Left kidney (tissue), 2 donors: ENCODE results near the gene LIPC. TPM values are rescaled to one million over a fixed set of nuclear protein-coding genes. Genes with fewer than 3 reads are reported as not detected.

Experiments used
- DNase-seq: peaks from one replicate; pipeline ENCODE4 v3.0.0-alpha.2; 2013
- polyA plus RNA-seq: library from polyadenylated mRNA; unstranded; fragments of 120-200 nt; gene quantifications from one replicate; pipeline ENCODE4 v1.2.1, GENCODE V29; 2013; ENCODE audit not compliant: insufficient read length

Gene LIPC
- polyA plus RNA-seq, 1 donor, result 15.6 TPM

DNA sequence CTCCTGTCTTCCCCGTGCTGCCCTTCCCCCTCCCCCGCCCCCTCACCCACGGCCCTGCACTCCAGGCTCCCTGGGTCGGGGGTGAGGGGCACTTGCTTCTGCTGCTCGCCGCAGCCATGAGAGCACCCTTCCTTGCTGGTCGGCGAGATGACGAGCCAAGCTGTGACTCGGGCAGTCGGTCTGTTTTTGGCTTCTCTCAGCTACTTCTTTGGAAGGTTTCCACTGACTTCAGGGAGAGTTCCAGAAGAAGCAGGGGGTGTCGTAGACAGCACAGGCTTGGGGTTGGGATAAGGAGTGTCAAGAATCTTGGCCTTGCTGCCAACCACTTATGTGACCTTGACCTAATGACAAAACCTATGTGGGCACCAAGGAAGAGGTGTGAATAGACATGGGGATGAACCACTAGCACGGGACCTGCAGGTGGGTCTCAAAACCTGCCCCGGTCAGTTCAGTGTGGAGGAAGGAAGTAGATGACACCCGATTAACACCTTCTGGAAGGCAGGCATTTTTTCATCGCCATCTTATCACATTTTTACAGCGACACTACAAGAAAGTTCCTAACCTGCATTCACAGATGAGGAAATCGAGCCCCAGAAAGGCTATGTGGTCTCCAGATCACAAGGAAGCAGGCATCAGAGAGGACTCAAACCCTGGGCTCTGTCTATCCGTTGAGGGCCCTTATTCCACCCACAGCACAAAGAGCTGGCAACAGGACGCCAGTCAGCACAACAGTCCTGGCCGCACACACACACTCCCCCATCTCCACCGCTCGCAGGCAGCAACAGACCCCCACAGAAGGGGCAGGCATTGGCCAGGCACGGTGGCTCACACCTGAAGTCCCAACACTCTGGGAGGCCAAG lies 120.9 kb downstream of the LIPC start:
- DNase-seq, result no peak

DNA sequence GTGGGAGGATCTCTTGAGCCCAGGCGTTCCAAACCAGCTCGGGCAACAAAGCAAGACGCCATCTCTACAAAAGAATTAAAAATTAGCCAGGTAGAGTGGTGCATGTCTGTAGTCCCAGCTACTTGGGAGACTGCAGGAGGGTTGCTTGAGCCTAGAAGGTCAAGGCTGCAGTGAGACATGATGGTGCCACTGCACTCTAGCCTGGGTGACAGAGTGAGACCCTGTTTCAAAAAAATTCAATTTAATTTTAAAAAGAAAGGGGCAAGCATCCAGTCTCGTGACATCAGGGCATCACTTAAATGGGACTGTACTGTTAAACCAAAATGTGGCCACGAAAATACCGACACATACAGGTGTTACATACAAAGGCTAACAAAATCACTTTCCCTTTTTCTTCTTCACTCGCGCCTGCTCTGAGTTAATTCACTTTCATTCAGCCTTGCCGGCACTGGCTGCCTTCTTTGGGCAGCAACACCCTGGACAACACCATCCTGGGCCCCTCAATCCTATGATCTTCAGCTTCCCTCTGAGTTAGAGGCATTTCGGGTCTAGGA lies 121.7 kb downstream of the LIPC start:
- no peak for DNase-seq

DNA sequence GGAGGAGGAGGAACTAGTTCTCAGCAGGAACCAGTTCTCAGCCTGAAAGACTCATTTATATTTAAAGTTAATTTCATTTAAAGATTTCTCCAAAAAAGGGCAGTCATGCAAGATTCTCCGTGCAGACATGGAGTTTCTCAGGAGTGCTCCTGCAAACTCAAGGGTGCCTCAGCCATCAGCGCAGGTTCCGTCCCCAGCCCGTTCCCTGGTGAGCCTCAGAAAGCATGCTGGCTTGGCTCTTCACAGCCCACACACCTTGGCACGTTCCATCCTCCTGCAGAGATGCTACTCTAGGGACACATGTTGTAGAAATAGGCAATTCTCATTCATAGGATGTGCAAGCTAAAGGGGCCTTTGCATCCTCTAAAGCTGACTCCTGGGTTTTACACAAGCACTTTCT lies 123.0 kb downstream of the LIPC start:
- no peak for DNase-seq

DNA sequence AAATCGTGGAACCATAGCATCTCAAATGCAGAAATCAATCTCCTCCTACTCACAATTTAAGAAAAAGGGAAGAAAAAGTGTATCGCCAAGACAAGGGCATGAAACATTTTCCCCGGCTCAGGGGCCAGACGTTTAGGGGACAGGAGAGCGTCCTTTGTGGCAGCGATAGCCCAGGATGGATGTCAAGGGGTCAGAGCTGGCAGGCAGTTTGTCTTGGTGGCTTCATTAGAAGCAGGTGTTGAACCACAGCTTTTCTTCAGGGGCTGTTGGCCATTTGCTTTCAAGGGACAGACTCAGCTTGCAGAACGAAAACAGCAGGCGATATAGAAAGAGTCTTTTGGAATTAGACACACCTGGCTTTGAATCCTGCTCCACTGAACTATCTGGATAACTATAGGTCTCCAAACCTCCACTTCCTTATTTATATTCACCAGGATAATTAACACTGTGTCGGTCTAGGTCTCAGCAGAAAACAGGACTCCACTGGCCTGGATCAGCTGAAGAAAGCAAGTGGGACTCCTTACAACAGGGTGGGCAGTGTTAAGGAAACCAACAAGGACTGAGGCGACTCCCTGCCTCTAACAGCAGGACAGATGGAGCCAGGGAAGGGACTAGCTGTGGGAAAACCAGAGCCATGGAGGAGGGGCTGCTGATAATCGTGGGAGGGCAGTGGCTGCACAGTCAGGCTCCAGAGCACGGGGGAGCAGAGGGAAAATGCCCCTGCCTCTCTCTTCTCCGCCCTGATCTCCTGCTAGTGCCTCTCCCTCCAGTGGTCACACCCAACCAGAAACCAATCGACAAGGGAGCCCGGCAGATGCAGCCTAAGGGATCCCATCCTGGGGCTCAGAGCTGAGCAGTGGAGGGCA lies 123.6 kb downstream of the LIPC start:
- no peak for DNase-seq

DNA sequence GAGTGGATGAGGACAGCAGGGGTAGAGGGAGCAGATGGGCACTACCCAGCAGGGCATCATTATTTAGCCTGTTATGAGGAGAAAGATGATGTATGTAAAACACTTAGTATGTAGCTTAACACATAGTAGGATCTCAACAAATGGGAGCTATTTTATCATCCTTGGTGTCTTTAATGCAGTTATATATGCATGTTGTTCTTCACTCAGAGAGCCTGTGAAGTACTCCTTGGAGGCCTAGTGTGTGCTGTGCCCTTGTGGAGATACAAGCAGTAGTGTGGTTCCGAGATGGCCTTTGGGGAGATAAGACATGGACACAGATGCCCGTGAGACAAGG lies 124.2 kb downstream of the LIPC start:
- no peak for DNase-seq

DNA sequence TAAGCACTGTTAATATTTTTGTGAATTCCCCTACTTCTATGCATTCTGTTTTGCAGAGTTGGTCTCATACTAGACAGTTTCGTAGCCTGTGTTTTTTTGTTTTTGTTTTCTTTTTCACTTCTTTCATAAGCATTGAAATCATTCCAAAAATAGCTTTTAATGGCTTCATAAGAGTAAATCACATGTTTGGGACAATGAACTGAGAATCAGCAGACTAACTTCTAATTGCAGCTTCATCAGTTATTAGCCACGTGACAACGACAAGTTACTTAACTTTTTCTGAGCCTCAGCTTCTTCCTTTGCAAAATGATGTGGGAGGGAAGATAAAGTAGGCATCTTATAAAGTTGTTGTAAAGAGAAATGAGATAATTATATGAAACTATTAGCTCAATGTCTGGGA lies 124.8 kb downstream of the LIPC start:
- no peak for DNase-seq

DNA sequence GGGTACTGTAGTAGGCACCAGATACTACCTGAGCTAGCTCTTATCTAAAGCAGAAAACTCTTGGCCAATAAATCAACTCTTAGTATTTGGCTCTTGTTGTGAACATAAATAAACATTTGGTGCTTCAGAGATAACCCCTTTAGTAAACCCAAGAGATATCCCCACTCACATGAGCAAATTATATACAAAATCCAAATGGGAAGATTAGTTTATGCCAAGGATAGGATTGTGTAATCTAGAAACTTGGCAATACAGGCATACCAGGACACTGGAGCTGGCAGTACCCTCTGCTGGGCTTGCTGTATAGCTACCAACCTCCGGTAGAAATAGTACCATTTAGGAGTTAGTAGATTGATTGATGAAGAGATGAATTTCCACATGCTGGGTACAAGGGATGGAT lies 127.0 kb downstream of the LIPC start:
- DNase-seq, result no peak

DNA sequence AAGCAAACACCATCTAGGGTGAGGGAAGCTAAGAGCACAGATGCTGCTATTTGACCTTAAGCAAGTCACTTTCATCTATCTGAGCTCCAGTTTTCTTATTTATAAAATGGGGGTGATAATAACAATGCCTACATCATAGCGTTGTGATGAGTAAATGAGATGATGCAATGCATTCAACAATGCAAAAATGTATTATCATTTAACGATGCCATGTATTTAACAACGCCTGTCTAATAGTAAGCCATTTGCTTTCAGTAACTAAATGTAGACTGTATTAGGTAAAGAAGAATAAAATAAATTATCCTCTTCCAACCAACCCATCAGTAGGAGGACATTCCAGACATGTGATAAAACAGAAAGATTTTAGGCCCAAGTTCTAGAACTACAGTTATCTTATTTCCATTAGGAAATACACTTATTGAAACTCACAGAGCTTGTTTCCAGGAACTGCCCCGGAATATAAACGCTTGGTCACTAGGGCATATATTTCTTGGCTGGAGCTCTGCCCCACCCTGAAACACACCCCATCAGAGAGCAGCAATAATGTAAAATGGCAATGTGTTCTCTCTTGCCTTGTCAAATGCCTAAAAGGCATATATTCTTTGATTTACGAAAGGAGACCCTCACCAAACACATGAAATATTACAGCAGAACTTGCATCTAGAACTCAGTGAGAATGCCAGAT lies 128.3 kb downstream of the LIPC start:
- no peak for DNase-seq

DNA sequence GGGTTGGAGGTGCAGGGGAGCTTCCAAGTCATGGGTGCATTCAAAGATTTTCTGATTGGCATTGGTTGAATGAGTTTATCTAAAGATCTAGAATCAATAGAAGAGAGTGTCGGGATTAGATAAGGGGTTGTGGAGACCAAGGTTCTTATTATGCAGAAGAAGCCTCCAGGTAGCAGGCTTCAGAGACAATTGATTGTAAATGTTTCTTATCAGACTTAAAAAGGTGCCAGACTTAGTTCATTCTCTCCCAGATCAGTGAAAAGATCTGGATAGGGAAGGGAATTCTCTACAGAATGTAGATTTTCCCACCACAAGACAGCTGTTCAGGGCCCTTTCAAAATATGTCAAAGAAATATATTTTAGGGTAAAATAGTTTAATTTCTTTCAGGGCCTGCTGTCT lies 129.5 kb downstream of the LIPC start:
- DNase-seq, result no peak

DNA sequence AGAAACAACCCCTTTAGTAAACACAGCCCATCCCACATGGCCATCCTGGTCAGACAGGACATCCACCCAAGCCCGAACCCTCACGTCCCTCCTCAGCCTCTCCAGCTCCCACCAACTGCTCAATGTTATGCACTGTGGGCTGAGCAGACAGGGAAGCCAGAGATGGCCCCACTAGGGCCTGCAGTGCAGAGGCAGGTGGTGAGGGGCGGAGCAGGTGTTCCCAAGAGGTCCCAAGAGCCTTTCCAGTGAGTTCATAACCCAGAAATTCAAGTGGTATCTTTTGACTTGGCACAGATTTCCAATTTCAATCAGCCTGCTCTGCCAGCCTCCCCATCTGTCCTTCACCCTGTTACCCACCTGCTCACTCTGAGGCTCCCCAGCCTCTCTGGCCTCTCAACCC lies 130.3 kb downstream of the LIPC start:
- no peak for DNase-seq

DNA sequence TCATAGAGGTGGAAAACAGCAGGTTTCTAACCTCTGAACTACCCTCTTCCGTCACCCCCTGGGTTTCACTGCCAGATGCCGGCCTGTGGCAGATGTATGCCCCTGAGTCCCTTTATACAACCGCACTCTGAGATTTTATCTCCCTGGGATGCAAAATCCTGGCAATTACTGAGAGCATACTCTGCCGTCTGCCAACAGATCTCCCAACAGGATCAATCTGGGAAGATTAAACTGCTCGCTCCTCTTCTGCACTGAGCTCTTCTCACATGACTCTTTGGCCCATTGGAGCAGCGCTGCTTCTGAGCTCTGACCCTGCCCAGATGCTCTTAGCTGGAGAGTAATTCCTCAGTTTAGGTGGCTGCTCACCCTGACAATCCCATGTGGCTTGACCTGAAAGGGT lies 133.2 kb downstream of the LIPC start:
- DNase-seq, result no peak

DNA sequence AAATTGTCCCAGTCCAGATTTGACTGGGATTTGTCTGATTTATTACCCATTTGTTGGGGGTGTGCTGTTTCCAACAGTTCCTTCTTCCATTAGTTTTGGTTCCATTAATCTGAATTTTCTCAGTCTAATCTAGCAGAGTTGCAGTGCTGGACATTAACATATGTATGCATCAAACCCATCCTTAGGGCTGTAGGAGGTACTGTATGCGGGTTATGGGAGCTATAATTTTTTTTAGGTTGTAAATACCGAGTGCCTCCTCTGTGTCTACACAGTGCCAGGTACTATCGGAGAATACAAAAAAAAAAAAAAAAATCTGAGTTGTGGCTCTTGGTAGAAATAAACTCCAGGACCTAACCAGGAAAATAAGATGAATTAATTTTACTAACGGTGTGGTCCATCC lies 133.8 kb downstream of the LIPC start:
- DNase-seq, result no peak

DNA sequence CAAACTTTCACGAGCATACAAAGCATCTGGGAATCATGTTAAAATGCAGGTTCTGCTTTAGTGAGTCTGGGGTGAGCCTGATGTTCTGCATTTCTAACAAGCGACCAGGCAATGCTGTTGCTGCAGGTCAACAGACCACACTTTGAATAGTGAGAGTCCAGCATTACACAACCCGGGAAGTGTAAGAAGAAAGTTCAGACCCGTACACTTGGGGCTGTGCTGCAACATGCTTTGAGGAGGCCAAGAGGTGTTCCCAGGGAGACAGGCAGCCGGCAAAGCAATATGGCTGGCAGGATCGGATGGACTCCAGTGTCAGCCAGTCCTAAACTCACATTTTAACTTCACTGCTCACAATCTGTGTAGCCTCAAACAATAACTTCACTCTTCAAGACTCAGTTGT lies 134.2 kb downstream of the LIPC start:
- no peak for DNase-seq

DNA sequence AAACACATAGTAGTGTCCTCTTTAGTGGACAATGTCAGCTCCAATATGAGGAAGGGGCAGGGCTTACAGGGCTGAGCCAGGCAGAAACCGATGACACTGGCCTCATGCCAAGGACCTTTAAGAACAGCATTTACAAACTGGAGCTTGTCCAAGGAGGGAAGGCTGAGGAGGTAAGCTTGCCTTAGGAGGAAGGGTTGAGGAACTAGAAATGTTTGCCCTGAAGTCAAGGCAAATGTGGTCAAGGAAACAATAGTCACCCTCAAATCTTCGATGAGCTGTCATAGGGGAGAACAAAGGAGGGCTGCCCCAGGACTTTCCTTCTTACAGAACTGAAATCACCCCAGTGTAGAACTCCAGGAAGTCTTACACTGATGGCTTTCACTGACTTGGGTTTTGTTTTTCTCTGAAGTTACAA lies 136.4 kb downstream of the LIPC start:
- DNase-seq, result no peak

DNA sequence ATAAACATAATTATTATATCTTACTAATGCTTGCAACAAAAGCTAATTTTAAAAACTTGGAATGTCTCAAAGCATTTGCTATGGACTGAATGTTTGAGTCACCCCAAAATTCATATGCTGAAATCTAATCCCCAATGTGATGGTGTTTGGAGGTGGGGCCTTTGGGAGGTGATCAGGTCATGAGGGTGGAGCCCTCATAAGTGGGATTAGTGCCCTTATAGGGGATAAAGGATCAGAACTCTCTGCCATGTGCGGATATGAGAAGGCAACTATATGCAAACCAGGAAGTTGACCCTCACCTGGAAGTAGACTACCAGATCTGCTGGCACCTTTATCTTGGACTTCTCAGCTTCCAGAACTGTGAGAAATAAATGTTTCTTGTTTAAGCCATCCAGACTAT lies 137.7 kb downstream of the LIPC start:
- DNase-seq, result no peak

DNA sequence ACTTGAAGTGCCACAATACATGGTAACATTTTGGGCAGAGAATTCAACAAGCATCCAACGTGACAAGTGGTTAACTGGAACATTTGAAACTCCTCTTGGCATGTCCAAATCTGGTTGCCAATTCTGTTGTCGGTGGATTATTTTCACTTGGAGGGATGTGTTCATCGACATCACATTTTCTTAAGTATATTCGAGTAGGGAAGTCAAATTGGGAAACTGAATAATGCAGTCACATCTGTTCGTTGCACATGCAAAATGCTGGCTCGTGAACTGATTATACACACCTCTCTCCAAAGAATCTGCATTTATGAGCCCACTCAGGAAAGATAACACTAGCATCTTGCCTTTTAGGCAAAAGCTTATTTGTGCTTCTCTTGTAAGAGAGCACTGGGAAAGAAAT lies 139.7 kb downstream of the LIPC start:
- no peak for DNase-seq

DNA sequence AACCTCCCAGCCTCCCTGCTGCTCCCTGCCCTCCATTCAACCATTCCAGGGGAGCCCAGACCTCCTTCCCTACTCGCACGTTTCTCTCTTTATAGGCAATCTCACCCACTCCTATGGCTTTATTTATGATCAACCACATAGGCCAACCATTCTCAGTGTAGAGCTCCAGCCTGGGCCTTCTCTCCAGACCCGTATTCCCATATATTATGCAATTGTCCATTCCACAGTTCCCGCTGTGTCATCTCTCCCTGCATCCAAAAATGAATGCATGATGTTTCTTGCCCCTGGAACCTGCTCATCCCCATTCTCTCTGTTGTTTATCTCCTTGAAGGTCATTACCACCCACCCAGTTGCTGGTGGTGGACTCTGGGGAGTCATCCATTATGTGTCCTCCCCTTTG lies 140.7 kb downstream of the LIPC start:
- no peak for DNase-seq

DNA sequence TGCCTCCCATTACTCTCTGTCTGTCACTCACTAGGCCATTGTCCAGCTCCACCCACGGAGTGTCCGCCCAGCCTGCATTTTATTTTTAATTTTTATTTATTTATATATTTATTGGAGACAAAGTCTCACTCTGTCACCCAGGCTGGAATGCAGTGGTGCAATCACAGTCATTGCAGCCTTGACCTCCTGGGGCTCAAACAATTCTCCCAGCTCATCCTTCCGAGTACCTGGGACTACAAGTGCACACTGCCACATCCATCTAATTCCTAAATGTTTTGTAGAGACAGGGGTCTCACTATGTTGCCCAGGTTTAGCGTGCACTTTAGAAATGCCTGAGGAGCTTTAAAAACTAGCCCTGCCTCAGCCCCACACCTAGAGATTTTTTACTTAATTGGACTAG lies 141.5 kb downstream of the LIPC start:
- no peak for DNase-seq

DNA sequence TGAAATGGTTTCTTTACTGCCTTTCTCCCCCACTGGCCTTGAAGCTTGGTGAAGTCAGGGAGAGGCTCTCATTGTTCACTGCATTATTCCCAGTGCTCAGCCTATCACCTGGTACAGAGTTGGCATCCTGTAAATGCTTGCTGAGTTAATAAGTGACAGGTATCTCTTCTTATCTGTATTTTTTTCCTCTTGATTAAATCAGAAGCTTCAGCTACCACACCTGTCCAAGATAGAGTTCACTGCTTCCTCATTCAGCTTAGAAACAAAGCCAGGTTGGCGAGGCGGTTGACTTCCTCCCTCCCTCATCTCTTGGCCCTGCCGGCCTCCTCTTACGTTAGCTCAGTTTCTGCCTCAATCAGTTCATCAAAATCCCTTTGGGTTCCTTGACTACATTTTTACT lies 142.8 kb downstream of the LIPC start:
- DNase-seq, result no peak

DNA sequence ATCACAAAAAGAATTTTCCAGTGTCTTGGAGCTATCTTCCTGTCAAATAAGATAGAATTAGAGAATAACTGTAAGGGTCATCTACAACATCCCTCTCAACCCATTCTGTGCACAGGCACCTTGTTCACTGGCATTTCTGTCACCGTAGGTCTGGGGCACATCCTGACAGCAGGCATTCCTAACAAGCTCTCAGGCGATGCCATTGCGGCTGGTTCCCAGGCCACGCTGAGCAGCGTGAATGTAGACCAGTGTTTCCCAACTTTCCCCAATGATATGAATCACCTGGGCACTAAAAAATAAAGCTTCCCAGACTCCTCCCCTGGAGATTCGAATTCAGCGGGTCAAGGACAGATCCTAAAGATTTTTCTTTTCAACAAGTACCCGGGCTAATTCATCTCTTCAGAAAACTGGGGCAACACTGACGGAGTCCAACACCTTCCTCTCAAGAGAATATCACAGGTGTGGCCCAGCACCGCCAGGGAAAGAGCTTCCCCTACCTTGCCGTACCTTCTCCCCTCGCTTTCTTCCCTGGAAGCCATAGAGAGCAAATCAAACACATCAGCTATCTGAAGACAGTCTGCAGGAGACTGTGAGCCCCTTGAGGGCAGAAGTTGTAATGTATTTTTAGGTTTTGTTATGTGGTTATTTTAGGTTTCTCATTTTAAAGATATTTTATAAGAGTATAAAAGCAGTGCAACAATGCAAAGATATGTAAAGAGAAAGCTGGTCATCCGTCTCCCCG lies 143.4 kb downstream of the LIPC start:
- DNase-seq, result no peak

DNA sequence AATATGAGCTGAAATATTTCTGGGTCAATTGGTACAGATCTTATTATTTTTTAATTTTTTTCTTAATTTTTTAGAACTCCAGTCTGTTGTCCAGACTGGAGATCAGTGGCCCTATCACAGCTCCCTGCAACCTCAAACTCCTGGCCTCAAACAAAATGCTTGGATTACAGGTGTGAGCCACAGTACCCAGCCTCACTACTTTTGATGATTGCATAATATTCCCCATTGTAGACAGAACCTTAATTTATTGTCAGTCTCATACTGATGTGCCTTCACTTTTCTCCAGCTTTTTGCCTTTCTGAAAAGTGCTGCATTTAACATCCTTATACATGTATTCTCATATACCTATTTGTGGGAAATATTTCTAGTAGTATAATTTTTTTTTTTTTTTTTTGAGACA lies 144.9 kb downstream of the LIPC start:
- no peak for DNase-seq

DNA sequence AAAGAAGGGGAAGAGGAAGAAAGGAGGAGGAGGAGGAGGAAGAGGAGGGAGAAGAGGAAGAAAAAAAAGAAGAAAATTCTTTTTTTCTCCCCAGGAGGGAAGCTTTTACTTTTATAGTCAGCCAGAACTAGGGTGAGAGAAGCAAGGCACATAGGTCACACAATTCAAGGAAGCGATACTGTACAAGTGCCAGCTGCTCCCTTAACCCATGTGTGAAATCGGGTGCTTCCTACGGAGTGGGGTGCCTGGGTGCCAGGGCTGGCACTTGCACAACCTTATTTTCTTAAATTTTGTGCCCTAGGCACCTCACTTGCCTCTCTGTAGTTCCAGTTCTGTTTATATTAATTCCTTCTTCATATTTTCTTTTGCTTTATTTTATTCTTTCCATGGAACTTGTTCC lies 150.4 kb downstream of the LIPC start:
- no peak for DNase-seq
